Ascending aorta (tissue), 2 donors: ENCODE data around the gene CPE. TPM values are rescaled to one million over a fixed set of nuclear protein-coding genes. Genes with fewer than 3 reads are reported as not detected.
A peak's percentile ranks its signal among the peaks of the same experiment; 100 is the strongest.

Experiments used
- DNase-seq, 2 donors: peaks; one replicate each; pipeline ENCODE4 v3.0.0-alpha.2; 2019; ENCODE audit warnings: low spot score in 2 of 2
- H3K27ac ChIP-seq, 2 donors: fragments of 200-600 bp; sonication (generic); one replicate each; pipeline ENCODE4 v1.5.1; 2016 to 2017; ENCODE audit warnings: mild to moderate bottlenecking in 1 of 2
- H3K27me3 ChIP-seq: fragments of 200-600 bp; sonication (generic); one replicate; pipeline ENCODE4 v1.5.1; 2017
- H3K36me3 ChIP-seq, 2 donors: fragments of 200-600 bp; sonication (generic); one replicate each; pipeline ENCODE4 v1.5.1; 2016
- H3K4me1 ChIP-seq, 2 donors: fragments of 200-600 bp; sonication (generic); one replicate each; pipeline ENCODE4 v1.5.1; 2016 to 2017; ENCODE audit warnings: mild to moderate bottlenecking in 1 of 2
- H3K4me3 ChIP-seq, 2 donors: fragments of 200-600 bp; sonication (generic); one replicate each; pipeline ENCODE4 v1.5.1; 2016 to 2017; ENCODE audit warnings: mild to moderate bottlenecking in 1 of 2
- H3K9me3 ChIP-seq, 2 donors: fragments of 200-600 bp; sonication (generic); one replicate each; pipeline ENCODE4 v1.5.1; 2016
- CTCF ChIP-seq, 3 experiments: fragments of 200-600 bp in 2 of 3; fragments of 450-650 bp in 1 of 3; sonication (generic) in 2 of 3; IDR thresholded peaks; one replicate each; pipeline ENCODE4 v1.5.1; 2016 to 2019; ENCODE audit warnings: antibody characterized with exemption in 3 of 3, mild to moderate bottlenecking in 1 of 3, moderate library complexity in 1 of 3
- intact Hi-C: fragments of 100-400 bp; cut with DNase I; formaldehyde crosslinking; loops from one replicate; pipeline ENCODE4 v1.15.1; 2023
- total RNA-seq: library from RNA; depleted of rRNA; stranded (reverse); fragments of >200 nt; gene quantifications from one replicate; pipeline ENCODE4 v1.1.0, GENCODE V29; 2016

The CPE gene
- total RNA-seq, 1 donor from 2014 or later = 199 TPM

- Histone ChIP-seq H3K36me3 (no peaks in the 10 kb centered on the region), H3K9me3 (no peaks in the 10 kb centered on the region), H3K4me1 (no peaks in the 10 kb centered on the region), H3K4me3 (no peak overlapping the region), H3K27me3 (no peaks in the 10 kb centered on the region), H3K27ac (no peak overlapping the region)
- no peak for DNase-seq
- no peak for TF ChIP-seq CTCF (IDR thresholded peaks at IDR 0.05)
- intact Hi-C loops = no loop called here
Measured at GRCh38 chr4:165368567-165368966, 10.2 kb upstream of the CPE start.

- intact Hi-C loops = no loop called here
- Histone ChIP-seq H3K9me3 (peaks cover 0 to 8% of the 10 kb centered on the region in 2 donors), H3K27ac (no peak overlapping the region), H3K36me3 (no peaks in the 10 kb centered on the region), H3K4me3 (no peak overlapping the region), H3K4me1 (no peaks in the 10 kb centered on the region), H3K27me3 (no peaks in the 10 kb centered on the region)
- no peak for DNase-seq
- TF ChIP-seq CTCF (IDR thresholded peaks at IDR 0.05) = no peak
Measured at GRCh38 chr4:165369522-165369921, 9.3 kb upstream of the CPE start.

GRCh38 chr4:165370530-165370929 is 8.3 kb upstream of the CPE start:
- no peaks in the 10 kb centered on the region for H3K36me3 ChIP-seq
- H3K9me3 ChIP-seq = peaks cover 0 to 9% of the 10 kb centered on the region in 2 donors
- no peak for DNase-seq
- no peak overlapping the region for H3K4me3 ChIP-seq
- intact Hi-C loops = no loop called here
- no peaks in the 10 kb centered on the region for H3K27me3 ChIP-seq
- no peak for TF ChIP-seq CTCF (IDR thresholded peaks at IDR 0.05)
- no peaks in the 10 kb centered on the region for H3K4me1 ChIP-seq
- H3K27ac ChIP-seq = no peak overlapping the region

- H3K27me3 ChIP-seq = no peaks in the 10 kb centered on the region
- peaks cover 0 to 9% of the 10 kb centered on the region in 2 donors for H3K9me3 ChIP-seq
- intact Hi-C loops = no loop called here
- no peaks in the 10 kb centered on the region for H3K36me3 ChIP-seq
- no peak overlapping the region for H3K27ac ChIP-seq
- no peak for TF ChIP-seq CTCF (IDR thresholded peaks at IDR 0.05)
- no peaks in the 10 kb centered on the region for H3K4me1 ChIP-seq
- DNase-seq = no peak
- no peak overlapping the region for H3K4me3 ChIP-seq
Measured at GRCh38 chr4:165375465-165375864, 3.3 kb upstream of the CPE start.

- Histone ChIP-seq H3K4me3 (peak overlapping the region; percentile 75 to 93), H3K9me3 (peaks cover 0 to 9% of the 10 kb centered on the region in 2 donors), H3K36me3 (no peaks in the 10 kb centered on the region), H3K27me3 (no peaks in the 10 kb centered on the region), H3K4me1 (peaks cover 0 to 11% of the 10 kb centered on the region in 2 donors), H3K27ac (peak overlapping the region; percentile 87 to 88)
- no peak for TF ChIP-seq CTCF (IDR thresholded peaks at IDR 0.05)
- DNase-seq = no peak
- intact Hi-C loops = loop anchor here (2.0 kb wide), 4 partner anchors 22 to 266 kb away; partner anchors contain the start of genes MSMO1 and TMEM192
Measured at GRCh38 chr4:165378398-165378744, 437 bp upstream of the CPE start.

GRCh38 chr4:165379678-165380064 is 863 bp downstream of the CPE start:
- H3K27ac ChIP-seq = peak overlapping the region; percentile 87 to 88
- H3K9me3 ChIP-seq = no peaks in the 10 kb centered on the region
- intact Hi-C loops = loop anchor here (2.0 to 5.0 kb wide), 5 partner anchors 23 to 267 kb away; partner anchors contain the start of genes KLHL2, MSMO1 and TMEM192

More at GRCh38 chr4:165379678-165380064, 863 bp downstream of the CPE start:
- Histone ChIP-seq H3K27me3 (no peaks in the 10 kb centered on the region), H3K4me1 (peaks cover 0 to 17% of the 10 kb centered on the region in 2 donors), H3K36me3 (no peaks in the 10 kb centered on the region), H3K4me3 (peak overlapping the region; percentile 75 to 93)
- no peak for TF ChIP-seq CTCF (IDR thresholded peaks at IDR 0.05)
- peak in 1 of 2 donors; percentile 76 for DNase-seq
